Large intestine (tissue), 1 donor: ENCODE measurements around the gene ZNF639. TPM values are rescaled to one million over a fixed set of nuclear protein-coding genes. Genes with fewer than 3 reads are reported as not detected.

Source experiments
- polyA plus RNA-seq: library from polyadenylated mRNA; unstranded; fragments of 120-200 nt; gene quantifications from one replicate; pipeline ENCODE4 v1.2.1, GENCODE V29; 2013

Gene ZNF639
- polyA plus RNA-seq, 1 donor: 41.8 TPM

Other genes with a start within 250 kb of the ZNF639 start
- 19.9 TPM for gene PIK3CA, start 174.7 kb upstream of the ZNF639 start, polyA plus RNA-seq
- 5.0 TPM for gene KCNMB3, start 71.9 kb upstream of the ZNF639 start, polyA plus RNA-seq
- 38.8 TPM for gene MFN1, start 24.7 kb downstream of the ZNF639 start, polyA plus RNA-seq
- gene GNB4, start 128.4 kb downstream of the ZNF639 start, polyA plus RNA-seq: 17.7 TPM
- 56.7 TPM for gene ACTL6A, start 239.9 kb downstream of the ZNF639 start, polyA plus RNA-seq